HepG2 (cell line): Measurements from ENCODE around the gene FERMT2. TPM values are rescaled to one million over a fixed set of nuclear protein-coding genes. Genes with fewer than 3 reads are reported as not detected.

Experiments used
- ATAC-seq: fragments of 200-7000 bp; cut with Tn5 transposase; 3 replicates; pipeline ENCODE4 v1.9.1; 2020; ENCODE audit warnings: mild to moderate bottlenecking, moderate library complexity
- BruUV-seq: library from RNA; stranded (reverse); fragments of 400-500 nt; replicated peaks from 2 replicates; lab custom pipeline; 2021; lab: Mats Ljungman, UMichigan
- CTCF ChIA-PET: fragments of 300-600 bp; formaldehyde crosslinking; extraction: SDS; loops from one replicate; lab custom pipeline; 2021; ENCODE audit warnings: low total read pairs, inconsistent platforms, low intra/inter-chr PET ratio; lab: Yijun Ruan, JAX
- POLR2A ChIA-PET: fragments of 350-600 bp; sonication (Branson Sonifier 250); formaldehyde crosslinking; loops from one replicate; lab custom pipeline; 2020; ENCODE audit warnings: antibody characterized with exemption, inconsistent platforms; lab: Yijun Ruan, JAX
- DNase-seq: peaks from one replicate; pipeline ENCODE4 v3.0.0-alpha.2; 2015; ENCODE audit warnings: low spot score
- FAIRE-seq: peaks from 3 replicates; lab custom pipeline; 2011; peaks lifted over from hg19 to GRCh38; lab: Jason Lieb, UNC
- H2AFZ ChIP-seq: one replicate; pipeline ENCODE4 v1.6.1; 2011; ENCODE audit warnings: low read length, inconsistent platforms
- H3K27ac ChIP-seq: fragments of 300-600 bp; 3 replicates; pipeline ENCODE4 v1.8.0; 2011; ENCODE audit warnings: mixed run types, mild to moderate bottlenecking, mixed read lengths, low read length, inconsistent platforms; ENCODE audit not compliant: insufficient read depth; ENCODE audit errors: extremely low read length
- H3K27me3 ChIP-seq, 2 experiments: fragments of 200-600 bp in 1 of 2; 2 replicates in 1 of 2; 3 replicates in 1 of 2; pipeline versions ENCODE4 v1.6.0 to v1.8.0; 2011; ENCODE audit warnings: low read length in 2 of 2, mild to moderate bottlenecking in 2 of 2, moderate library complexity in 2 of 2, inconsistent platforms in 1 of 2; ENCODE audit not compliant: insufficient read depth in 2 of 2, control insufficient read depth in 1 of 2
- H3K36me3 ChIP-seq, 2 experiments: fragments of 200-600 bp in 1 of 2; replicated peaks in 1 of 2; 2 replicates in 1 of 2; 3 replicates in 1 of 2; pipeline versions ENCODE4 v1.5.1 to v1.8.0; 2011; ENCODE audit warnings: low read length in 2 of 2, inconsistent platforms in 1 of 2; ENCODE audit not compliant: insufficient read depth in 2 of 2, control insufficient read depth in 1 of 2
- H3K4me1 ChIP-seq: 2 replicates; pipeline ENCODE4 v1.5.1; 2012; ENCODE audit warnings: low read length, inconsistent platforms; ENCODE audit not compliant: insufficient read depth
- H3K4me2 ChIP-seq: 2 replicates; pipeline ENCODE4 v1.6.0; 2011; ENCODE audit warnings: low read depth, low read length, inconsistent platforms
- H3K4me3 ChIP-seq, 3 experiments: fragments of 200-600 bp in 1 of 3; sonication (generic), shearing (Covaris generic) in 1 of 3; replicated peaks in 1 of 3; 2 replicates each; pipeline ENCODE4 v1.5.1; 2011 to 2016; ENCODE audit warnings: low read length in 3 of 3, inconsistent platforms in 2 of 3, low read depth in 2 of 3, mild to moderate bottlenecking in 2 of 3, control low read depth in 1 of 3, mixed read lengths in 1 of 3; ENCODE audit not compliant: insufficient read depth in 1 of 3
- H3K79me2 ChIP-seq: one replicate; pipeline ENCODE4 v1.6.1; 2011; ENCODE audit warnings: low read length, inconsistent platforms; ENCODE audit not compliant: insufficient read depth
- H3K9ac ChIP-seq: 2 replicates; pipeline ENCODE4 v1.6.0; 2011; ENCODE audit warnings: mild to moderate bottlenecking, low read depth, low read length, inconsistent platforms; ENCODE audit not compliant: insufficient read depth
- H3K9me3 ChIP-seq: 2 replicates; pipeline ENCODE4 v1.5.1; 2012; ENCODE audit warnings: mild to moderate bottlenecking, low read length
- H4K20me1 ChIP-seq: 2 replicates; pipeline ENCODE4 v1.6.0; 2011; ENCODE audit warnings: inconsistent platforms, mild to moderate bottlenecking, low read length, moderate library complexity; ENCODE audit not compliant: insufficient read depth
- BORCS8-MEF2B ChIP-seq: sonication (generic); formaldehyde crosslinking; IDR thresholded peaks from 2 replicates; pipeline ENCODE4 v1.8.0; 2022; ENCODE audit warnings: mild to moderate bottlenecking, missing genetic modification reagents
- HNRNPK ChIP-seq: fragments of 200-400 bp; formaldehyde crosslinking; IDR thresholded peaks from 2 replicates; pipeline ENCODE4 v1.6.1; 2018; ENCODE audit warnings: low read length, low read depth, moderate library complexity, mild to moderate bottlenecking; ENCODE audit not compliant: poor library complexity, severe bottlenecking
- RBFOX2 ChIP-seq: fragments of 200-400 bp; formaldehyde crosslinking; IDR thresholded peaks from 2 replicates; pipeline ENCODE4 v1.6.1; 2017; ENCODE audit warnings: low read depth, mild to moderate bottlenecking, low read length
- ZNF24 ChIP-seq: fragments of 450-650 bp; IDR thresholded peaks from 2 replicates; pipeline ENCODE4 v1.6.1; 2017; ENCODE audit warnings: antibody characterized with exemption, mild to moderate bottlenecking
- ZSCAN21 ChIP-seq: sonication (generic); formaldehyde crosslinking; IDR thresholded peaks from 2 replicates; pipeline ENCODE4 v1.8.0; 2022; ENCODE audit warnings: mild to moderate bottlenecking, missing genetic modification reagents, moderate library complexity, borderline replicate concordance
- WGBS: methylation state at CpG from one replicate; pipeline ENCODE4 v1.1.6; 2017; ENCODE audit warnings: low lambda C conversion rate; 5-methylcytosine and 5-hydroxymethylcytosine counted together
- in situ Hi-C: cut with HindIII; loops from 2 replicates; pipeline ENCODE4 v1.10.0; 2017; ENCODE audit warnings: low pct_unique_long_range_greater_than_20kb; ENCODE audit not compliant: extremely low pct_ligation_motif_present
- intact Hi-C: fragments of 100-400 bp; cut with micrococcal nuclease; formaldehyde crosslinking; loops from one replicate; pipeline ENCODE4 v1.10.0; 2022; ENCODE audit not compliant: unreplicated experiment
- polyA plus RNA-seq, 8 experiments: library from polyadenylated mRNA; depleted of rRNA in 3 of 8; stranded (reverse) in 7 of 8; unstranded in 1 of 8; fragments of >200 nt; fragmentation: Illumina TruSeq in 4 of 8; extraction: Trizol in 4 of 8; gene quantifications; 2 replicates each; pipeline versions ENCODE4 v1.2.1 to v1.2.3, GENCODE V29; 2011 to 2016; ENCODE audit warnings: low read depth in 4 of 8, missing spikeins in 1 of 8, mixed read lengths in 1 of 8; ENCODE audit not compliant: insufficient read depth in 1 of 8
- total RNA-seq, 5 experiments: library from RNA; depleted of rRNA; stranded (reverse); fragments of >200 nt; fragmentation: Illumina TruSeq; extraction: Trizol; gene quantifications; 2 replicates each; pipeline ENCODE4 v1.2.3, GENCODE V29; 2016; ENCODE audit warnings: low read depth in 1 of 5
- TF ChIP-seq, protein P1 (sequence below): sonication (generic); formaldehyde crosslinking; IDR thresholded peaks from 2 replicates; pipeline ENCODE4 v1.4.0; 2020; ENCODE audit warnings: missing genetic modification reagents, borderline replicate concordance
- TF ChIP-seq, protein P2 (sequence below): sonication (generic); formaldehyde crosslinking; conservative IDR thresholded peaks from 2 replicates; pipeline ENCODE4 v1.4.0; 2020; ENCODE audit warnings: missing genetic modification reagents
- TF ChIP-seq, protein P3 (sequence below): IDR thresholded peaks from 2 replicates; pipeline ENCODE4 v1.6.1; 2016; ENCODE audit warnings: missing genetic modification reagents, missing compliant biosample characterization

Gene FERMT2
- total and polyA plus RNA-seq, 2 of the 13 experiments (the other 11 are each of a cell fraction or from before 2014, with no cell fraction given): 36.2 to 60.4 TPM

DNA sequence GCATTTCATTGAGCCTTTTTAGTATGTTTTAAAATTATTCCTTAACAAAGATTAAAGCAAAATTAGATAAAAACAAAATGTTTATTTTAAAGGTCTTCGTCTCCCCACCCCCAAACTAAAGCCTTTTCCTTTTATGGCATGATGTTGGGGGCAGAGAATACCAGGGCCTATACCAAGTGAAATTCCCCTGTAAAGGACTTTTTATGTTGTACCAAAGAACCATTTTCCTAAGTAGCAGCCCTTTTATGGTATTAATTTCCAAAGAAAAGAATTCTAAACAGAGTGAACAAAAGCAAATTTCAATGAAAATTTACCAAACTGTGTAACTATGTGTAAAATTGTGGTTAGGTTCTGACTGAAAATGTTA is 87.5 kb downstream of the FERMT2 start:
- Histone ChIP-seq H3K9me3 (no peaks in the 10 kb centered on the region), H3K27me3 (no peaks in the 10 kb centered on the region), H3K4me1 (no peaks in the 10 kb centered on the region), H4K20me1 (no peaks in the 10 kb centered on the region), H3K27ac (no peak overlapping the region), H2AFZ (no peak overlapping the region), H3K4me2 (no peak overlapping the region), H3K4me3 (no peak overlapping the region), H3K9ac (no peak overlapping the region), H3K36me3 (peaks cover 12 to 51% of the 10 kb centered on the region in 2 experiments), H3K79me2 (no peaks in the 10 kb centered on the region)
- 96% methylated on average over 1 of the region's 1 CpG for WGBS
- no peak for ATAC-seq
- no TSS peak for BruUV-seq
- no peak for DNase-seq
- intact Hi-C loops (no loop called here), in situ Hi-C loops (no loop called here)
- TF ChIP-seq ZSCAN21 (CRISPR knock-in tag): no peak
- ChIA-PET POLR2A (no interaction called here), CTCF (no interaction called here)
- FAIRE-seq: no peak

DNA sequence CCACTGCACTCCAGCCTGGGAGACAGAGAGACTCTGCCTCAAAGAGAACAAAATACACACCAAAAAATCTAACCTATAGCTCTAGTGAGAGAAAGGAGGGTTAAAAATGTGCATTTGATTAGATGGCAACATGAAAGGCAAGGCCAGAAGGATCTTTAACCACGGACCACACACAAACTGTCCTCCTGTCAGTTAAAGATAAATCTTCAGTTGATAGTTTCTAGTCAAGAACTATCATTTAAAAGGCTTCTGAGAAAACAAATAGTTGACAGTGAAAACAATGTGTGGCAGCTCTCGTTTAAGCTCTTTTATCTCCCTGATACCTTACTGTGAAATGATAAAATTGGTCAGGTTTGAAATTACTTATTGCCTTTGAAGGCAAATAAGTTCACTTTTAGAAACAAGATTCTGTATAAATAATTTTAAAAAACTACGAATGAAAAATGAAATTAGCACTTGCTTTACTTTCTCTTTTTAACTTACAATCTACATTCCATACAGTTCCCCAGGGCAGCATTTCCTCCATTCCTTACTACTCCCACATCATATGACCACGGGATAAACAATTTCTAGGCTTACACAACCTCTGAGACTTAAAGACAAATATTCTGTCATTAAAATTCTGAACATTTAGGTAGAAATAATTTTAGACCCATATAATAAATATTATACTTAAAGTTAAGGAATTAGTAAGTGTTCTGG is 88.1 kb downstream of the FERMT2 start:
- no peaks in the 10 kb centered on the region for H3K9me3 ChIP-seq
- ChIA-PET CTCF (no interaction called here), POLR2A (no interaction called here)
- in situ Hi-C loops: no loop called here
- TF ChIP-seq RBFOX2: no peak
- TF ChIP-seq, protein P1, sequence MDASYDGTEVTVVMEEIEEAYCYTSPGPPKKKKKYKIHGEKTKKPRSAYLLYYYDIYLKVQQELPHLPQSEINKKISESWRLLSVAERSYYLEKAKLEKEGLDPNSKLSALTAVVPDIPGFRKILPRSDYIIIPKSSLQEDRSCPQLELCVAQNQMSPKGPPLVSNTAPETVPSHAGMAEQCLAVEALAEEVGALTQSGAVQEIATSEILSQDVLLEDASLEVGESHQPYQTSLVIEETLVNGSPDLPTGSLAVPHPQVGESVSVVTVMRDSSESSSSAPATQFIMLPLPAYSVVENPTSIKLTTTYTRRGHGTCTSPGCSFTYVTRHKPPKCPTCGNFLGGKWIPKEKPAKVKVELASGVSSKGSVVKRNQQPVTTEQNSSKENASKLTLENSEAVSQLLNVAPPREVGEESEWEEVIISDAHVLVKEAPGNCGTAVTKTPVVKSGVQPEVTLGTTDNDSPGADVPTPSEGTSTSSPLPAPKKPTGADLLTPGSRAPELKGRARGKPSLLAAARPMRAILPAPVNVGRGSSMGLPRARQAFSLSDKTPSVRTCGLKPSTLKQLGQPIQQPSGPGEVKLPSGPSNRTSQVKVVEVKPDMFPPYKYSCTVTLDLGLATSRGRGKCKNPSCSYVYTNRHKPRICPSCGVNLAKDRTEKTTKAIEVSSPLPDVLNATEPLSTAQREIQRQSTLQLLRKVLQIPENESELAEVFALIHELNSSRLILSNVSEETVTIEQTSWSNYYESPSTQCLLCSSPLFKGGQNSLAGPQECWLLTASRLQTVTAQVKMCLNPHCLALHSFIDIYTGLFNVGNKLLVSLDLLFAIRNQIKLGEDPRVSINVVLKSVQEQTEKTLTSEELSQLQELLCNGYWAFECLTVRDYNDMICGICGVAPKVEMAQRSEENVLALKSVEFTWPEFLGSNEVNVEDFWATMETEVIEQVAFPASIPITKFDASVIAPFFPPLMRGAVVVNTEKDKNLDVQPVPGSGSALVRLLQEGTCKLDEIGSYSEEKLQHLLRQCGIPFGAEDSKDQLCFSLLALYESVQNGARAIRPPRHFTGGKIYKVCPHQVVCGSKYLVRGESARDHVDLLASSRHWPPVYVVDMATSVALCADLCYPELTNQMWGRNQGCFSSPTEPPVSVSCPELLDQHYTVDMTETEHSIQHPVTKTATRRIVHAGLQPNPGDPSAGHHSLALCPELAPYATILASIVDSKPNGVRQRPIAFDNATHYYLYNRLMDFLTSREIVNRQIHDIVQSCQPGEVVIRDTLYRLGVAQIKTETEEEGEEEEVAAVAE (CRISPR knock-in tag): no peak
- TF ChIP-seq ZNF24: no peak
- TF ChIP-seq BORCS8-MEF2B: no peak
- TF ChIP-seq HNRNPK: no peak
- TF ChIP-seq, protein P2, sequence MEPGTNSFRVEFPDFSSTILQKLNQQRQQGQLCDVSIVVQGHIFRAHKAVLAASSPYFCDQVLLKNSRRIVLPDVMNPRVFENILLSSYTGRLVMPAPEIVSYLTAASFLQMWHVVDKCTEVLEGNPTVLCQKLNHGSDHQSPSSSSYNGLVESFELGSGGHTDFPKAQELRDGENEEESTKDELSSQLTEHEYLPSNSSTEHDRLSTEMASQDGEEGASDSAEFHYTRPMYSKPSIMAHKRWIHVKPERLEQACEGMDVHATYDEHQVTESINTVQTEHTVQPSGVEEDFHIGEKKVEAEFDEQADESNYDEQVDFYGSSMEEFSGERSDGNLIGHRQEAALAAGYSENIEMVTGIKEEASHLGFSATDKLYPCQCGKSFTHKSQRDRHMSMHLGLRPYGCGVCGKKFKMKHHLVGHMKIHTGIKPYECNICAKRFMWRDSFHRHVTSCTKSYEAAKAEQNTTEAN (CRISPR knock-in tag): no peak
- TF ChIP-seq, protein P3, sequence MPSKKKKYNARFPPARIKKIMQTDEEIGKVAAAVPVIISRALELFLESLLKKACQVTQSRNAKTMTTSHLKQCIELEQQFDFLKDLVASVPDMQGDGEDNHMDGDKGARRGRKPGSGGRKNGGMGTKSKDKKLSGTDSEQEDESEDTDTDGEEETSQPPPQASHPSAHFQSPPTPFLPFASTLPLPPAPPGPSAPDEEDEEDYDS (CRISPR knock-in tag): no peak
- H3K4me2 ChIP-seq: no peak overlapping the region
- 85% methylated on average over 4 of the region's 4 CpGs for WGBS
- intact Hi-C loops: no loop called here
- no peaks in the 10 kb centered on the region for H3K4me1 ChIP-seq
- no peak overlapping the region for H3K4me3 ChIP-seq
- H3K27me3 ChIP-seq: no peaks in the 10 kb centered on the region
- H3K9ac ChIP-seq: no peak overlapping the region
- H2AFZ ChIP-seq: no peak overlapping the region
- H3K79me2 ChIP-seq: no peaks in the 10 kb centered on the region
- no peak overlapping the region for H3K27ac ChIP-seq
- H4K20me1 ChIP-seq: no peaks in the 10 kb centered on the region
- ATAC-seq: no peak
- BruUV-seq: no TSS peak
- peaks cover 12 to 49% of the 10 kb centered on the region in 2 experiments for H3K36me3 ChIP-seq
- FAIRE-seq: no peak
- no peak for DNase-seq
